Large intestine (tissue), 12 donors: Measurements from ENCODE around the gene PTBP2. TPM values are rescaled to one million over a fixed set of nuclear protein-coding genes. Genes with fewer than 3 reads are reported as not detected.
A peak's percentile ranks its signal among the peaks of the same experiment; 100 is the strongest.

Experiments used
- DNase-seq, 2 donors: peaks; one replicate each; pipeline versions ENCODE4 v3.0.0 to v3.0.0-alpha.2; 2013
- H3K27ac ChIP-seq: one replicate; pipeline ENCODE4 v1.5.1; 2013; ENCODE audit warnings: low read length
- H3K27me3 ChIP-seq: 2 replicates; pipeline ENCODE4 v1.6.1; 2013; ENCODE audit warnings: low read length; ENCODE audit not compliant: control insufficient read depth, insufficient read depth
- H3K36me3 ChIP-seq: 2 replicates; pipeline ENCODE4 v1.6.1; 2013; ENCODE audit warnings: low read length; ENCODE audit not compliant: control insufficient read depth, insufficient read depth
- H3K4me1 ChIP-seq: one replicate; pipeline ENCODE4 v1.6.1; 2013; ENCODE audit warnings: low read length; ENCODE audit not compliant: control insufficient read depth, insufficient read depth
- H3K4me3 ChIP-seq: one replicate; pipeline ENCODE4 v1.5.1; 2013; ENCODE audit warnings: low read length
- H3K9me3 ChIP-seq: one replicate; pipeline ENCODE4 v1.6.1; 2013; ENCODE audit warnings: mild to moderate bottlenecking, low read depth, low read length, moderate library complexity; ENCODE audit not compliant: control insufficient read depth
- WGBS: methylation state at CpG from one replicate; pipeline ENCODE4 v1.1.5; 2013; ENCODE audit warnings: low lambda C conversion rate; ENCODE audit not compliant: insufficient coverage; 5-methylcytosine and 5-hydroxymethylcytosine counted together
- long read RNA-seq, 11 donors: transcript quantifications; one replicate each; lab custom pipeline, GENCODE V29; 2026
- polyA plus RNA-seq: library from polyadenylated mRNA; unstranded; fragments of 120-200 nt; gene quantifications from one replicate; pipeline ENCODE4 v1.2.1, GENCODE V29; 2013

Gene PTBP2, protein sequence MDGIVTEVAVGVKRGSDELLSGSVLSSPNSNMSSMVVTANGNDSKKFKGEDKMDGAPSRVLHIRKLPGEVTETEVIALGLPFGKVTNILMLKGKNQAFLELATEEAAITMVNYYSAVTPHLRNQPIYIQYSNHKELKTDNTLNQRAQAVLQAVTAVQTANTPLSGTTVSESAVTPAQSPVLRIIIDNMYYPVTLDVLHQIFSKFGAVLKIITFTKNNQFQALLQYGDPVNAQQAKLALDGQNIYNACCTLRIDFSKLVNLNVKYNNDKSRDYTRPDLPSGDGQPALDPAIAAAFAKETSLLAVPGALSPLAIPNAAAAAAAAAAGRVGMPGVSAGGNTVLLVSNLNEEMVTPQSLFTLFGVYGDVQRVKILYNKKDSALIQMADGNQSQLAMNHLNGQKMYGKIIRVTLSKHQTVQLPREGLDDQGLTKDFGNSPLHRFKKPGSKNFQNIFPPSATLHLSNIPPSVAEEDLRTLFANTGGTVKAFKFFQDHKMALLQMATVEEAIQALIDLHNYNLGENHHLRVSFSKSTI
- 35.3 TPM for polyA plus RNA-seq
- long read RNA-seq, donor 1, full-length matches to known transcripts = 4 of 4 reads
- long read RNA-seq, donor 1, partial matches to known transcripts = 0 of 4 reads
- long read RNA-seq, donor 1, other reads (novel, unspliced or antisense) = 0 of 4 reads
- long read RNA-seq, donor 2, partial matches to known transcripts = 0 of 2 reads
- long read RNA-seq, donor 2, other reads (novel, unspliced or antisense) = 0 of 2 reads
- long read RNA-seq, donor 3 = 0 reads
- long read RNA-seq, donor 4 = 0 reads
- long read RNA-seq, donor 5, partial matches to known transcripts = 0 of 3 reads
- long read RNA-seq, donor 5, other reads (novel, unspliced or antisense) = 0 of 3 reads
- long read RNA-seq, donor 6, partial matches to known transcripts = 0 of 2 reads
- long read RNA-seq, donor 6, other reads (novel, unspliced or antisense) = 0 of 2 reads
- long read RNA-seq, donor 7, partial matches to known transcripts = 0 of 2 reads
- long read RNA-seq, donor 7, other reads (novel, unspliced or antisense) = 0 of 2 reads
- long read RNA-seq, donor 8, partial matches to known transcripts = 0 of 2 reads
- long read RNA-seq, donor 8, other reads (novel, unspliced or antisense) = 0 of 2 reads
- long read RNA-seq, donor 9, partial matches to known transcripts = 0 of 1 reads
- long read RNA-seq, donor 9, other reads (novel, unspliced or antisense) = 0 of 1 reads
- long read RNA-seq, donor 10, partial matches to known transcripts = 0 of 2 reads
- long read RNA-seq, donor 10, other reads (novel, unspliced or antisense) = 0 of 2 reads
- long read RNA-seq, donor 11, partial matches to known transcripts = 5 of 6 reads
- long read RNA-seq, donor 11, other reads (novel, unspliced or antisense) = 0 of 6 reads

DNA sequence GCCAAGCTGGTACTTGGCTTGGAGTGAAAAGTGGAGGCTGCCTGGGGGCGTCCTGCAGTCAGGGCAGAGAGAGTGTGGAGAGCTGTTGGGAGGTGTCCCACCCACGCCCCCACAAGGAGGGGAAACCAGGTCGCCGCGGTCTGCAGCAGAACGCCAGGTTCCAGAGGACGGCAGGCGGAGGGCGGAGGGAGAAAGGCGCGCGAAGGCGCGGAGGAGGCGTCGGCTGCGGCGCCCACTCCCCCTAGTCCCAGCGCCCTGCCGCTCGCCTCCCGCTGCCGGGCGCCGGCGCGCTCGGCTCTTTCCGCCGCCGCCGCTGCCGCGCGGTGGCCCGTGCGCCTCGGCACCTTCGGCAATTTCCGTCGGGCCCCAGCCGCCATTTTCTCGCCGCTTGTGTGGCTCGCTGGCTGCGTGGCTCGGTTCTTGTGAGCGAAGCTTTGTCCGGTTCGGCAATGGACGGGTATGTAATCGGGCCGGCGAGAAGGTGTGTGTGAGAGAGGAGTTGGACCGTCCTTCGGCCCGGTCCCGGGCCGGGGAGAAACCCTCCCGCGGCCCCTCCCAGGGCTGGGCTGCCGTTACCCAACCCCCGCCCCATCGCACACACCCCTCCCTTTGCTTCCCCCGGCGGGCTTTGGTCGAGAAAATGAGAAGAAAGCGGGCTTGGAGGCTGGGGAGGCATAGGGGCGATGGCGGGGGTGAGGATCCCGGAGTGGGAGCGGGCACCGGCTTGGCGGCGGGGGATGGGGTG lies at the start of gene PTBP2:
TSS of gene PTBP2 (plus strand) at position 369 of the 745 bp plus-strand sequence. CDS start at position 450, 81 bp downstream.
- Histone ChIP-seq H3K4me1 (no peaks in the 10 kb centered on the region), H3K4me3 (peak within 1 kb of the TSS; percentile 99), H3K9me3 (no peaks in the 10 kb centered on the region), H3K36me3 (peaks cover 2% of the 10 kb centered on the region), H3K27ac (peak within 1 kb of the TSS; percentile 97), H3K27me3 (no peaks in the 10 kb centered on the region)
- peak; percentile 76 to 93 for DNase-seq
- no CpG with 5 or more reads among the region's 75 CpGs for WGBS

DNA sequence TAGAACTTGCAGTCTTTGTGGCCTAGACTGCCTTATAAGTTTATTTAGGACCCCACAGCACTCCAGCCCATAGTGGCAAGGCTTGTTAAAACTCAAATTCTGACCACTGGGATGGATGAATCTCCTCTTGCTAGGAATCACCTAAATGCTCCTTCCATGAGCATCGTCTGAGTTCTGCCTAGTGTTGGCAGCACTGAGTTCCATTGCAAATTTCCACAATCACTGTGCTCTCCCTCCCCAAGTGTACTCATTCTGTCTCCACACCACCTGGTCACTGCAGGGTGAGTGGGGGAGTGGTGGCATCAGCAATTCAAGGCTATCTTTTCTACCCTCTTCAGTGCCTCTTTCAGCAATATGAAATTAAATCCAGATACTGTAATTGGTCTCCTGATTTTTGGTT lies 46.7 kb upstream of the PTBP2 start:
- DNase-seq = no peak
- Histone ChIP-seq H3K4me3 (no peak overlapping the region), H3K36me3 (no peaks in the 10 kb centered on the region), H3K27ac (no peak overlapping the region), H3K9me3 (no peaks in the 10 kb centered on the region), H3K4me1 (no peaks in the 10 kb centered on the region), H3K27me3 (no peaks in the 10 kb centered on the region)
- WGBS = no CpG with 5 or more reads among the region's 1 CpG

- WGBS = 93% methylated on average over 3 of the region's 6 CpGs
- DNase-seq = no peak
- Histone ChIP-seq H3K27me3 (no peaks in the 10 kb centered on the region), H3K9me3 (no peaks in the 10 kb centered on the region), H3K4me1 (no peaks in the 10 kb centered on the region), H3K27ac (no peak overlapping the region), H3K36me3 (no peaks in the 10 kb centered on the region), H3K4me3 (no peak overlapping the region)
Observed at GRCh38 chr1:96682056-96682455, 39.5 kb upstream of the PTBP2 start.

- Histone ChIP-seq H3K36me3 (no peaks in the 10 kb centered on the region), H3K9me3 (no peaks in the 10 kb centered on the region), H3K4me1 (no peaks in the 10 kb centered on the region), H3K27me3 (no peaks in the 10 kb centered on the region), H3K27ac (no peak overlapping the region), H3K4me3 (no peak overlapping the region)
- no peak for DNase-seq
- no CpG with 5 or more reads among the region's 2 CpGs for WGBS
Observed at GRCh38 chr1:96683931-96684330, 37.7 kb upstream of the PTBP2 start.

DNA sequence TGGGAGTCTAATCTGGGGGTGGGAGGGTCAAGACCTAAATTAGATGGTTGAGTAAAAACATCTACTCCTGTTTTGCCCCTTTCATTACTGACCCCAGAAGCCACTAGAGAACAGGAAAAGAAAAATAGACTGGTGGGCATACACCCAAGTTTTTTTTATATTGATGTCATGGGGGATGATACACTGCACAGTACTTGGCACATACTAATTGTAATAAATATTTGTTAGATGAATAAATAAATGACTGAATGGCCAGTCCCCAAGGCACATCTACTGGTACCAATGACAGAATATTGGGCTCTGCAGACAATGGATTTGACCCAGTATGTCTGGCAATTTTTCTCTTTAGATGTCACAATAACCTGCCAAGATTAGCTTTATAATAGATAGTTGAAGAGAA lies 36.8 kb upstream of the PTBP2 start:
- no peak for DNase-seq
- no peaks in the 10 kb centered on the region for H3K36me3 ChIP-seq
- no peak overlapping the region for H3K27ac ChIP-seq
- H3K9me3 ChIP-seq = no peaks in the 10 kb centered on the region
- H3K4me3 ChIP-seq = no peak overlapping the region
- H3K27me3 ChIP-seq = no peaks in the 10 kb centered on the region
- H3K4me1 ChIP-seq = no peaks in the 10 kb centered on the region

DNA sequence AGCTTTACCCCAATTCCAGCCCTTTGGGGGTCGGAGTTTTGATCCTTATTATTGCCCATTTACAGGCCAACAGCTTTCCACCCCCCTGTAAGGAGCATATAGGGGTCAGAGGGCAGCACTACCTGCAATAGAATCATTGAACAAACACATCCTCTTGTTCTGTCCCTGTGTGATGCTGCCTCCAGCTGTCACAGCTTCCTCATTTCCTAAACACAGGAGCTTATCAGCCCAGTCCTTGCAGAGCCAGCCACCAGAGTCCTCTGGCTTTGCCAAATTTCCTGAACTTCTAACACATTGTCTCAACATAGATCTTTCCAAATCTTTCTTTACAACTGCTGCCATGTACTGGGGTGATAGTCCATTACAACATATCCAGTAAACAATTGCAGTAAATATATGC lies 32.8 kb upstream of the PTBP2 start:
- Histone ChIP-seq H3K27me3 (no peaks in the 10 kb centered on the region), H3K4me3 (no peak overlapping the region), H3K36me3 (no peaks in the 10 kb centered on the region), H3K4me1 (no peaks in the 10 kb centered on the region), H3K27ac (no peak overlapping the region), H3K9me3 (no peaks in the 10 kb centered on the region)
- WGBS = no CpG with 5 or more reads among the region's 1 CpG
- no peak for DNase-seq

DNA sequence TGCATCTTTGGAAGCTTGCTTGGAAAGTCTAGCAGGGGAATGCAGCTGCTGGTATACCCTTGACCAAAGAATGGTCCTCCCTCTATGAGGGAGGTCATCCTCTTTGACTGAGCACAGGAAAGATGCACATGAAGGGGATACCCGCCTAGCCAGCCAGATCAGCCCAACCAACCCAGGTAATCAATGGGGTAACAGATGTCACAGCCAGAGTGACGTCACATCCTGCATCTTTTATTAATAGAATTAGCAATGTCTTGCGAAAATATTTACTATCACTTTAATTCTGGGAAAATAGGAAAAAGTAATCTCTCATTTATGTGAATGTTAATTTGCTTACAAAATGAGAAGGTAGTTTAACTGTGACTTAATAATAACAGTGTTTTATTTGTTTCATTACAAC lies 25.6 kb upstream of the PTBP2 start:
- no peak for DNase-seq
- H3K9me3 ChIP-seq = no peaks in the 10 kb centered on the region
- H3K4me3 ChIP-seq = no peak overlapping the region
- no peak overlapping the region for H3K27ac ChIP-seq
- H3K4me1 ChIP-seq = no peaks in the 10 kb centered on the region
- H3K27me3 ChIP-seq = no peaks in the 10 kb centered on the region
- WGBS = 80% methylated on average over 2 of the region's 3 CpGs
- H3K36me3 ChIP-seq = no peaks in the 10 kb centered on the region

DNA sequence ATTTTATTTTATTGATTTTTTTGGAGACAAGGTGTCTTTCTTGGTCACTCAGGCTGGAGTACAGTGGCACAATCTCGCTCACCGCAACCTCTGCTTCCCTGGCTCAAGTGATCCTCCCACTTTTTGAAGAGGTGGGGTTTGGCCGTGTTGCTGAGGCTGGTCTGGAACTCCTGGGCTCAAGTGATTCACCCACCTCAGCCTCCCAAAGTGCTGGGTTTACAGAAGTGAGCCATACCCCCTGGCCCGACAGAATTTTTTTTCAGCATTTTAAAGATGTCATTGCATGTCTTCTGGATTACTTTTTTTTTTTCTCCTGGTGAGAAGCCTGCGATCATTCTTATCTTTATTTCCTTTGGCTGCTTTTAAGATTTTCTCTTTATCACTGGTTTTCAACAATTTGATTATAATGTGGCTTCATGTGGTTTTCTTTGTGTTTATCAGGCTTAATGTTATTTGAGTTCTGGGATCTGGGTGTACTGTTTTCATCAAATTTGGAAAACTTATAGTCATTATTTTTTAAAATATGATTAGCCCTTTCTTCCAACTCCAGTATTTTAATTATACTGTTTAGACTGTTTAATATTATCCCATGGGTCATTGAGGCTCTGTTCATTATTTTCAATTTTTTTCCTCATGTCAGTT lies 23.1 kb upstream of the PTBP2 start:
- no peak for DNase-seq
- Histone ChIP-seq H3K27me3 (no peaks in the 10 kb centered on the region), H3K9me3 (no peaks in the 10 kb centered on the region), H3K4me1 (no peaks in the 10 kb centered on the region), H3K4me3 (no peak overlapping the region), H3K27ac (no peak overlapping the region), H3K36me3 (no peaks in the 10 kb centered on the region)
- 33% methylated on average over 1 of the region's 5 CpGs for WGBS

- no peak for DNase-seq
- Histone ChIP-seq H3K9me3 (no peaks in the 10 kb centered on the region), H3K4me3 (no peak overlapping the region), H3K27ac (no peak overlapping the region), H3K4me1 (no peaks in the 10 kb centered on the region), H3K36me3 (no peaks in the 10 kb centered on the region), H3K27me3 (no peaks in the 10 kb centered on the region)
- no CpG with 5 or more reads among the region's 1 CpG for WGBS
Observed at GRCh38 chr1:96703186-96703585, 18.4 kb upstream of the PTBP2 start.
